ENCODE results near the gene TGM1. TPM values are rescaled to one million over a fixed set of nuclear protein-coding genes. Genes with fewer than 3 reads are reported as not detected.
A peak's percentile ranks its signal among the peaks of the same experiment; 100 is the strongest.

Gene TGM1
- polyA plus RNA-seq, 1 donor: 2.3 TPM

GRCh38 chr14:24271134-24271833 lies 8.3 kb upstream of the TGM1 start, which contains the start of gene RABGGTA:
Gene RABGGTA (minus strand): TSS chr14:24271597. CDS start chr14:24271115, 482 bp downstream.
- DNase-seq: peak; percentile 88

GRCh38 chr14:24270537-24271133 lies 7.7 kb upstream of the TGM1 start:
- no peak for DNase-seq

GRCh38 chr14:24269910-24270536 lies 7.0 kb upstream of the TGM1 start:
- DNase-seq: no peak

GRCh38 chr14:24269368-24269767 lies 6.4 kb upstream of the TGM1 start:
- no peak for DNase-seq

GRCh38 chr14:24268225-24268624 lies 5.2 kb upstream of the TGM1 start:
- DNase-seq: no peak

- DNase-seq: no peak
These were observed 4.5 kb upstream of the TGM1 start for GRCh38 chr14:24267516-24267915.

GRCh38 chr14:24266344-24267244 lies 3.6 kb upstream of the TGM1 start:
- no peak for DNase-seq

- DNase-seq: no peak
These were observed 1.3 kb upstream of the TGM1 start for GRCh38 chr14:24264298-24264697.

- DNase-seq: no peak
These were observed 871 bp upstream of the TGM1 start for GRCh38 chr14:24263848-24264247.

GRCh38 chr14:24261969-24262327 lies 1.0 kb downstream of the TGM1 start:
- no peak for DNase-seq

- no peak for DNase-seq
These were observed 1.6 kb downstream of the TGM1 start for GRCh38 chr14:24261256-24261968.

GRCh38 chr14:24260780-24261157 lies 2.2 kb downstream of the TGM1 start:
- DNase-seq: no peak

GRCh38 chr14:24260026-24260779 lies 2.8 kb downstream of the TGM1 start:
- no peak for DNase-seq

- DNase-seq: no peak
These were observed 3.5 kb downstream of the TGM1 start for GRCh38 chr14:24259282-24260025.

GRCh38 chr14:24258548-24259265 lies 4.3 kb downstream of the TGM1 start:
- DNase-seq: no peak

- DNase-seq: no peak
These were observed 4.9 kb downstream of the TGM1 start for GRCh38 chr14:24258119-24258518.

GRCh38 chr14:24256960-24257359 lies 6.0 kb downstream of the TGM1 start:
- DNase-seq: no peak

GRCh38 chr14:24255931-24256711 lies 6.9 kb downstream of the TGM1 start:
- DNase-seq: no peak

- DNase-seq: no peak
These were observed 7.5 kb downstream of the TGM1 start for GRCh38 chr14:24255438-24255837.

Measured in left kidney (tissue), 2 donors.